ENCODE data around the gene CDKN2A. TPM values are rescaled to one million over a fixed set of nuclear protein-coding genes. Genes with fewer than 3 reads are reported as not detected.

Gene CDKN2A
- total RNA-seq, 1 experiment from 2014 or later: not detected

GRCh38 chr9:22005702-22006606 is 11.8 kb upstream of the CDKN2A start:
- no peak overlapping the region for H3K4me3 Mint-ChIP-seq (ENCODE audit: unreplicated experiment)
- CTCF ChIA-PET: no interaction called here
- intact Hi-C loops (cut with micrococcal nuclease): no loop called here
- no peaks in the 10 kb centered on the region for H3K36me3 Mint-ChIP-seq (ENCODE audit: insufficient read depth, unreplicated experiment)
- no peak overlapping the region for H3K27ac Mint-ChIP-seq (ENCODE audit: low read depth, unreplicated experiment)
- no peak for DNase-seq (ENCODE audit: unreplicated experiment)
- H3K4me1 Mint-ChIP-seq (ENCODE audit: insufficient read depth, unreplicated experiment): no peaks in the 10 kb centered on the region
- BruUV-seq (replicated peaks): no TSS peak
- no peak for TF ChIP-seq CTCF (IDR thresholded peaks at IDR 0.05; ENCODE audit: unreplicated experiment)
- H3K27me3 Mint-ChIP-seq (ENCODE audit: insufficient read depth, unreplicated experiment): no peaks in the 10 kb centered on the region
- H3K9me3 Mint-ChIP-seq (ENCODE audit: unreplicated experiment): no peaks in the 10 kb centered on the region
- POLR2A ChIA-PET: no interaction called here

- CTCF ChIA-PET: no interaction called here
- intact Hi-C loops (cut with micrococcal nuclease): no loop called here
- TF ChIP-seq CTCF (IDR thresholded peaks at IDR 0.05; ENCODE audit: unreplicated experiment): no peak
- POLR2A ChIA-PET: no interaction called here
- Mint-ChIP-seq H3K9me3 (ENCODE audit: unreplicated experiment) (no peaks in the 10 kb centered on the region), H3K27ac (ENCODE audit: low read depth, unreplicated experiment) (no peak overlapping the region), H3K36me3 (ENCODE audit: insufficient read depth, unreplicated experiment) (no peaks in the 10 kb centered on the region), H3K4me3 (ENCODE audit: unreplicated experiment) (no peak overlapping the region), H3K4me1 (ENCODE audit: insufficient read depth, unreplicated experiment) (no peaks in the 10 kb centered on the region), H3K27me3 (ENCODE audit: insufficient read depth, unreplicated experiment) (no peaks in the 10 kb centered on the region)
- no TSS peak for BruUV-seq (replicated peaks)
- DNase-seq (ENCODE audit: unreplicated experiment): no peak
Measured at GRCh38 chr9:22005021-22005701, 11.0 kb upstream of the CDKN2A start.

GRCh38 chr9:22002038-22002437 is 7.8 kb upstream of the CDKN2A start:
- no peak for TF ChIP-seq CTCF (IDR thresholded peaks at IDR 0.05; ENCODE audit: unreplicated experiment)
- Mint-ChIP-seq H3K27me3 (ENCODE audit: insufficient read depth, unreplicated experiment) (no peaks in the 10 kb centered on the region), H3K4me1 (ENCODE audit: insufficient read depth, unreplicated experiment) (no peaks in the 10 kb centered on the region), H3K4me3 (ENCODE audit: unreplicated experiment) (no peak overlapping the region), H3K27ac (ENCODE audit: low read depth, unreplicated experiment) (no peak overlapping the region), H3K36me3 (ENCODE audit: insufficient read depth, unreplicated experiment) (no peaks in the 10 kb centered on the region), H3K9me3 (ENCODE audit: unreplicated experiment) (no peaks in the 10 kb centered on the region)
- intact Hi-C loops (cut with micrococcal nuclease): no loop called here
- BruUV-seq (replicated peaks): no TSS peak
- POLR2A ChIA-PET: no interaction called here
- no peak for DNase-seq (ENCODE audit: unreplicated experiment)
- CTCF ChIA-PET: no interaction called here

- CTCF ChIA-PET: no interaction called here
Measured at GRCh38 chr9:21998026-21998425, 3.8 kb upstream of the CDKN2A start.

More at GRCh38 chr9:21998026-21998425, 3.8 kb upstream of the CDKN2A start:
- no peaks in the 10 kb centered on the region for H3K9me3 Mint-ChIP-seq (ENCODE audit: unreplicated experiment)
- no peak for TF ChIP-seq CTCF (IDR thresholded peaks at IDR 0.05; ENCODE audit: unreplicated experiment)
- H3K4me3 Mint-ChIP-seq (ENCODE audit: unreplicated experiment): no peak overlapping the region
- H3K27ac Mint-ChIP-seq (ENCODE audit: low read depth, unreplicated experiment): no peak overlapping the region
- BruUV-seq (replicated peaks): no TSS peak
- DNase-seq (ENCODE audit: unreplicated experiment): no peak
- H3K27me3 Mint-ChIP-seq (ENCODE audit: insufficient read depth, unreplicated experiment): no peaks in the 10 kb centered on the region
- POLR2A ChIA-PET: no interaction called here
- no peaks in the 10 kb centered on the region for H3K36me3 Mint-ChIP-seq (ENCODE audit: insufficient read depth, unreplicated experiment)
- H3K4me1 Mint-ChIP-seq (ENCODE audit: insufficient read depth, unreplicated experiment): no peaks in the 10 kb centered on the region
- intact Hi-C loops (cut with micrococcal nuclease): no loop called here

Data from MCF 10A (cell line).